HepG2 (cell line): ENCODE measurements around the gene TAOK3. TPM values are rescaled to one million over a fixed set of nuclear protein-coding genes. Genes with fewer than 3 reads are reported as not detected.

Source experiments
- ATF2 ChIP-seq: sonication (generic); formaldehyde crosslinking; IDR thresholded peaks from 2 replicates; pipeline ENCODE4 v1.4.0; 2020; ENCODE audit warnings: missing genetic modification reagents
- CBFB ChIP-seq: sonication (generic); formaldehyde crosslinking; IDR thresholded peaks from 2 replicates; pipeline ENCODE4 v1.4.0; 2020; ENCODE audit warnings: missing genetic modification reagents
- GPBP1L1 ChIP-seq: sonication (generic); formaldehyde crosslinking; IDR thresholded peaks from 2 replicates; pipeline ENCODE4 v1.5.0; 2020; ENCODE audit warnings: mild to moderate bottlenecking, missing genetic modification reagents
- HINFP ChIP-seq: sonication (generic); formaldehyde crosslinking; IDR thresholded peaks from 2 replicates; pipeline ENCODE4 v1.4.0; 2020; ENCODE audit warnings: low read depth, mild to moderate bottlenecking, missing genetic modification reagents
- KDM4B ChIP-seq: sonication (generic); formaldehyde crosslinking; IDR thresholded peaks from 2 replicates; pipeline ENCODE4 v1.4.0; 2020; ENCODE audit warnings: missing genetic modification reagents
- KMT2B ChIP-seq: IDR thresholded peaks from 2 replicates; pipeline ENCODE4 v1.6.1; 2016; ENCODE audit warnings: missing genetic modification reagents, missing compliant biosample characterization
- RAD51 ChIP-seq: fragments of 450-650 bp; IDR thresholded peaks from 2 replicates; pipeline ENCODE4 v1.6.1; 2016; ENCODE audit warnings: borderline replicate concordance
- SAP130 ChIP-seq: IDR thresholded peaks from 2 replicates; pipeline ENCODE4 v1.6.1; 2016; ENCODE audit warnings: low read depth
- SOX6 ChIP-seq, 2 experiments: fragments of 450-650 bp in 1 of 2; sonication (generic) in 1 of 2; formaldehyde crosslinking in 1 of 2; IDR thresholded peaks; 2 replicates each; pipeline versions ENCODE4 v1.4.0 to v1.6.1; 2017 to 2020; ENCODE audit warnings: antibody characterized with exemption in 1 of 2, mild to moderate bottlenecking in 1 of 2, missing genetic modification reagents in 1 of 2
- ZNF296 ChIP-seq: sonication (generic); formaldehyde crosslinking; conservative IDR thresholded peaks from 2 replicates; pipeline ENCODE4 v1.5.0; 2020; ENCODE audit warnings: mild to moderate bottlenecking, missing genetic modification reagents
- ZNF451 ChIP-seq: sonication (generic); formaldehyde crosslinking; IDR thresholded peaks from 2 replicates; pipeline ENCODE4 v1.5.0; 2020; ENCODE audit warnings: mild to moderate bottlenecking, missing genetic modification reagents
- ZNF577 ChIP-seq: sonication (generic); formaldehyde crosslinking; IDR thresholded peaks from 2 replicates; pipeline ENCODE4 v1.4.0; 2020; ENCODE audit warnings: mild to moderate bottlenecking, low read depth, missing genetic modification reagents, borderline replicate concordance
- ZNF891 ChIP-seq: sonication (generic); formaldehyde crosslinking; IDR thresholded peaks from 2 replicates; pipeline ENCODE4 v1.5.0; 2020; ENCODE audit warnings: mild to moderate bottlenecking, missing genetic modification reagents
- polyA plus RNA-seq, 8 experiments: library from polyadenylated mRNA; depleted of rRNA in 3 of 8; stranded (reverse) in 7 of 8; unstranded in 1 of 8; fragments of >200 nt; fragmentation: Illumina TruSeq in 4 of 8; extraction: Trizol in 4 of 8; gene quantifications; 2 replicates each; pipeline versions ENCODE4 v1.2.1 to v1.2.3, GENCODE V29; 2011 to 2016; ENCODE audit warnings: low read depth in 4 of 8, missing spikeins in 1 of 8, mixed read lengths in 1 of 8; ENCODE audit not compliant: insufficient read depth in 1 of 8
- total RNA-seq, 5 experiments: library from RNA; depleted of rRNA; stranded (reverse); fragments of >200 nt; fragmentation: Illumina TruSeq; extraction: Trizol; gene quantifications; 2 replicates each; pipeline ENCODE4 v1.2.3, GENCODE V29; 2016; ENCODE audit warnings: low read depth in 1 of 5
- TF ChIP-seq, protein P1 (sequence below): sonication (generic); formaldehyde crosslinking; IDR thresholded peaks from 2 replicates; pipeline ENCODE4 v1.4.0; 2020; ENCODE audit warnings: missing genetic modification reagents, borderline replicate concordance
- TF ChIP-seq, protein P2 (sequence below): sonication (generic); formaldehyde crosslinking; IDR thresholded peaks from 2 replicates; pipeline ENCODE4 v1.5.0; 2020; ENCODE audit warnings: mild to moderate bottlenecking, missing genetic modification reagents, borderline replicate concordance
- TF ChIP-seq, protein P3 (sequence below): sonication (generic); formaldehyde crosslinking; IDR thresholded peaks from 2 replicates; pipeline ENCODE4 v1.8.1; 2023; ENCODE audit warnings: mild to moderate bottlenecking, moderate library complexity, missing genetic modification reagents

Gene TAOK3
- total and polyA plus RNA-seq, 2 of the 13 experiments (the other 11 are each of a cell fraction or from before 2014, with no cell fraction given), result 10.4 to 12.3 TPM

DNA sequence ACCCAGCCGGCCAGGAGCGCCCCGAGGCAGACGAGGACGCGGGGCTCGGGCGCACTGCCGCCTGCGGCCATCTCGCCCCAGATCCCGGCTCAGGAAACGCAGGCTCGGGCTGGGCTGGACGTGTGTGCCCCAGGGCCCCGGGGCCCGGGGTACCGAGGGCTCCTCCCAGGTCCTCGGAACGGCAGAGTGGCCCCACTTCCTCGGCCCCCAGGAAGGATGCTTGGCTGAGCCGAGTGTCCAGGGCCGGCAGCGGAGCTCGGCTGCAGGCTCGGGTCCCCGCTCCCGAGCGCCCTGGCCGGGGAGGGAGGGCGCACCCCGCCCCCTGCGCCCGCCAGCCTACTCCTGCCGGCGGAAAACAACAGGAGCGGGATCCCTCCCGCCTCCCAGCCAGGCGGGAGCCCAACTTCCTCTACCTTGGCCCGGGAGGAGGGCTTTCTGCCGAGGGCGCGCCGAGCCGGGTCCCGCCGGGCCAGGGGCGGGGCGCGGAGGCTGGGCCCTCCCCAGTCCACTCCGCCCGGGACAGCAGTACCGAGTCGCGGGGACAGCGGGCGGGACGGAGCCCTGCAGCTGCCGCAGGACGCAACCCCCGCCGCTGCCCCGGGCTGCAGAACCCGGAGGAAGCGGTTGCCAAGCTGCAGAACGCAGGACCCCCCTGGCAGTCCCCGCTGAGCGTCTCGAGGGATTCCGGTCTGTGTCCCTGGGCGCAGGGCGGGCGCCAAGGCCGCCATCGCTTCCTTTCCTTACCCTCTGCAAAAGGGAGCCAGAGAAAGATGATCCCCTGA lies 268.9 kb downstream of the TAOK3 start, which contains the start of gene VSIG10 (continued):
- TF ChIP-seq RAD51 (no peak), ZNF451 (CRISPR knock-in tag) (0 out of 2 replicates have a peak, but pooled peaks have one; percentile 39), HINFP (no peak), ATF2 (CRISPR knock-in tag) (0 out of 2 replicates have a peak, but pooled peaks have one; percentile 56), CBFB (CRISPR knock-in tag) (peak; percentile 66; the same call in 1 of the 2 replicates), SOX6 (IDR thresholded peaks at IDR 0.05) (no peak), SOX6 (CRISPR knock-in tag; IDR thresholded peaks at IDR 0.05) (no peak), KMT2B (CRISPR knock-in tag) (no peak; the same call in 1 of the 2 replicates), ZNF577 (CRISPR knock-in tag) (no peak), GPBP1L1 (CRISPR knock-in tag) (no peak), ZNF891 (CRISPR knock-in tag) (peak; percentile 28; the same call in 1 of the 2 replicates), KDM4B (CRISPR knock-in tag) (no peak), ZNF296 (CRISPR knock-in tag) (peak; percentile 47; the same call in 1 of the 2 replicates), SAP130 (CRISPR knock-in tag) (peak; percentile 82)
- TF ChIP-seq, protein P1, sequence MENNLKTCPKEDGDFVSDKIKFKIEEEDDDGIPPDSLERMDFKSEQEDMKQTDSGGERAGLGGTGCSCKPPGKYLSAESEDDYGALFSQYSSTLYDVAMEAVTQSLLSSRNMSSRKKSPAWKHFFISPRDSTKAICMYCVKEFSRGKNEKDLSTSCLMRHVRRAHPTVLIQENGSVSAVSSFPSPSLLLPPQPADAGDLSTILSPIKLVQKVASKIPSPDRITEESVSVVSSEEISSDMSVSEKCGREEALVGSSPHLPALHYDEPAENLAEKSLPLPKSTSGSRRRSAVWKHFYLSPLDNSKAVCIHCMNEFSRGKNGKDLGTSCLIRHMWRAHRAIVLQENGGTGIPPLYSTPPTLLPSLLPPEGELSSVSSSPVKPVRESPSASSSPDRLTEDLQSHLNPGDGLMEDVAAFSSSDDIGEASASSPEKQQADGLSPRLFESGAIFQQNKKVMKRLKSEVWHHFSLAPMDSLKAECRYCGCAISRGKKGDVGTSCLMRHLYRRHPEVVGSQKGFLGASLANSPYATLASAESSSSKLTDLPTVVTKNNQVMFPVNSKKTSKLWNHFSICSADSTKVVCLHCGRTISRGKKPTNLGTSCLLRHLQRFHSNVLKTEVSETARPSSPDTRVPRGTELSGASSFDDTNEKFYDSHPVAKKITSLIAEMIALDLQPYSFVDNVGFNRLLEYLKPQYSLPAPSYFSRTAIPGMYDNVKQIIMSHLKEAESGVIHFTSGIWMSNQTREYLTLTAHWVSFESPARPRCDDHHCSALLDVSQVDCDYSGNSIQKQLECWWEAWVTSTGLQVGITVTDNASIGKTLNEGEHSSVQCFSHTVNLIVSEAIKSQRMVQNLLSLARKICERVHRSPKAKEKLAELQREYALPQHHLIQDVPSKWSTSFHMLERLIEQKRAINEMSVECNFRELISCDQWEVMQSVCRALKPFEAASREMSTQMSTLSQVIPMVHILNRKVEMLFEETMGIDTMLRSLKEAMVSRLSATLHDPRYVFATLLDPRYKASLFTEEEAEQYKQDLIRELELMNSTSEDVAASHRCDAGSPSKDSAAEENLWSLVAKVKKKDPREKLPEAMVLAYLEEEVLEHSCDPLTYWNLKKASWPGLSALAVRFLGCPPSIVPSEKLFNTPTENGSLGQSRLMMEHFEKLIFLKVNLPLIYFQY, result peak; percentile 98
- TF ChIP-seq, protein P2, sequence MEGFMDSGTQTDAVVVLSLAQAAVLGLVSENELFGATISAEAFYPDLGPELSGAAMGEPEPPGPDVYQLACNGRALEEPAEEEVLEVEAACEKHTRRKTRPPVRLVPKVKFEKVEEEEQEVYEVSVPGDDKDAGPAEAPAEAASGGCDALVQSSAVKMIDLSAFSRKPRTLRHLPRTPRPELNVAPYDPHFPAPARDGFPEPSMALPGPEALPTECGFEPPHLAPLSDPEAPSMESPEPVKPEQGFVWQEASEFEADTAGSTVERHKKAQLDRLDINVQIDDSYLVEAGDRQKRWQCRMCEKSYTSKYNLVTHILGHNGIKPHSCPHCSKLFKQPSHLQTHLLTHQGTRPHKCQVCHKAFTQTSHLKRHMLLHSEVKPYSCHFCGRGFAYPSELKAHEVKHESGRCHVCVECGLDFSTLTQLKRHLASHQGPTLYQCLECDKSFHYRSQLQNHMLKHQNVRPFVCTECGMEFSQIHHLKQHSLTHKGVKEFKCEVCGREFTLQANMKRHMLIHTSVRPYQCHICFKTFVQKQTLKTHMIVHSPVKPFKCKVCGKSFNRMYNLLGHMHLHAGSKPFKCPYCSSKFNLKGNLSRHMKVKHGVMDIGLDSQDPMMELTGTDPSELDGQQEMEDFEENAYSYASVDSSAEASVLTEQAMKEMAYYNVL (CRISPR knock-in tag), result 0 out of 2 replicates have a peak, but pooled peaks have one; percentile 6
- TF ChIP-seq, protein P3, sequence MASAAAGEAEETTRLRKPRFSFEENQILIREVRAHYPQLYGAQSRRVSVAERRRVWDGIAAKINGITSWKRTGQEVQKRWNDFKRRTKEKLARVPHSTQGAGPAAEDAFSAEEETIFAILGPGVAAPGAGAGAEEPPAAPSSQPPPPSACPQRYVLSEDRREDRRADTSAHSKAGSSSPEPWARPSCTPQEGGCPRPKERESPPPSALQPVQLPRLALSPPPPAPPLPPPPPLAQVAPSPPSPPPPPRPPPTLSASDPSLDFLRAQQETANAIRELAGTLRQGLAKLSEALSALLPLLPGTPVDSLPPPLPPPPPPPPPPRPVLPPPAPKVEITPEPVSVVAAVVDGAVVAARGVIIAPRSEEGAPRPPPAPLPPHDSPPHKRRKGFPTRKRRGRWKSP (CRISPR knock-in tag), result peak; percentile 58; the same call in 1 of the 2 replicates
